ENCODE measurements around the gene PRDM15. TPM values are rescaled to one million over a fixed set of nuclear protein-coding genes. Genes with fewer than 3 reads are reported as not detected.

PRDM15 gene
- total RNA-seq, 4 donors from 2014 or later = 11.8 to 33.7 (median 18.5) TPM

GRCh38 chr21:41821756-41822431, 57.2 kb downstream of the PRDM15 start:
- TF ChIP-seq POLR2A (IDR thresholded peaks at IDR 0.05) (no peak), EP300 (IDR thresholded peaks at IDR 0.05) (no peak)
- TF ChIP-seq, protein P1, sequence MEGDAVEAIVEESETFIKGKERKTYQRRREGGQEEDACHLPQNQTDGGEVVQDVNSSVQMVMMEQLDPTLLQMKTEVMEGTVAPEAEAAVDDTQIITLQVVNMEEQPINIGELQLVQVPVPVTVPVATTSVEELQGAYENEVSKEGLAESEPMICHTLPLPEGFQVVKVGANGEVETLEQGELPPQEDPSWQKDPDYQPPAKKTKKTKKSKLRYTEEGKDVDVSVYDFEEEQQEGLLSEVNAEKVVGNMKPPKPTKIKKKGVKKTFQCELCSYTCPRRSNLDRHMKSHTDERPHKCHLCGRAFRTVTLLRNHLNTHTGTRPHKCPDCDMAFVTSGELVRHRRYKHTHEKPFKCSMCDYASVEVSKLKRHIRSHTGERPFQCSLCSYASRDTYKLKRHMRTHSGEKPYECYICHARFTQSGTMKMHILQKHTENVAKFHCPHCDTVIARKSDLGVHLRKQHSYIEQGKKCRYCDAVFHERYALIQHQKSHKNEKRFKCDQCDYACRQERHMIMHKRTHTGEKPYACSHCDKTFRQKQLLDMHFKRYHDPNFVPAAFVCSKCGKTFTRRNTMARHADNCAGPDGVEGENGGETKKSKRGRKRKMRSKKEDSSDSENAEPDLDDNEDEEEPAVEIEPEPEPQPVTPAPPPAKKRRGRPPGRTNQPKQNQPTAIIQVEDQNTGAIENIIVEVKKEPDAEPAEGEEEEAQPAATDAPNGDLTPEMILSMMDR (IDR thresholded peaks at IDR 0.05) = no peak
- Histone ChIP-seq H3K4me1 (peaks cover 0 to 3% (median 0%) of the 10 kb centered on the region in 4 donors), H3K9me3 (no peaks in the 10 kb centered on the region), H3K4me3 (no peak overlapping the region), H3K36me3 (peaks cover 0 to 89% (median 0%) of the 10 kb centered on the region in 3 donors), H3K27me3 (no peaks in the 10 kb centered on the region), H3K27ac (no peak overlapping the region)
- no peak for DNase-seq (ENCODE audit: low spot score in 2 of 2)
- 89 to 92% methylated on average over 32 of the region's 32 CpGs for WGBS, 2 donors

DNA sequence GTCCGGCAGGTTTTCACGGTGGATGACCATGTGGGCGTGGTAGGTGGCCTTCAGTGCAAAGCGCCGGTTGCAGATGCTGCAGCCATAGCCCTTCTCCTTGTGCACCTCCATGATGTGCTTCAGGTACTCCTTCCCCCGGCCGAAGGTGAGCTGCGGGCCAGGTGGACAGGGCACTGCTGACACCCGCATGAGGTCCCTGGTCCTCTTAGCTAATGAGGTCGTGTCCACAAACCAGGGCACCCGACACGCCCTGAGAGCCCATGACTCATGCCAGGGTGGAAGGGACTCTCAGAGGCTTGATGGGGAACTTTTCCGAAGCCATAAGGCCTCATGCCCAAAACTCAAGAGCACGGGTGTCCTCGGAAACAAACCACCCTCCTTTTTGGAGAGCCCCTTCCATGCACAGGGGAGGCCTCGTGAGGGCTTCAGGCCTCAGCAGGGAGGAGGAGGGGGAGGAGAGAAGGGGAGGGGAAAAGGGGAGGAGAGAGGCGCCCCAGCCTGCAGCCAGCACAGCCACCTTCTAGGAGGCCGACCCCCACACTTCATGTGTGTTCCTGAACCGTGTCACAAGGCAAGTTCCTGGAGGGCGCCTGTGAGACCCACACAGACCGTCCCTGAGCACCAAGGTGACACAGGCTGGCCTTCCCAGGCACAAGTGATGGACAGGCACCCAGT, 57.9 kb downstream of the PRDM15 start:
- H3K36me3 ChIP-seq = peaks cover 0 to 83% (median 0%) of the 10 kb centered on the region in 3 donors
- 85 to 88% methylated on average over 17 to 21 of the region's 21 CpGs for WGBS, 2 donors
- no peak for TF ChIP-seq EP300 (IDR thresholded peaks at IDR 0.05)
- no peak for TF ChIP-seq POLR2A (IDR thresholded peaks at IDR 0.05)
- TF ChIP-seq, protein P1 (IDR thresholded peaks at IDR 0.05) = no peak
- H3K4me1 ChIP-seq = peaks cover 0 to 8% (median 0%) of the 10 kb centered on the region in 4 donors
- H3K27me3 ChIP-seq = no peaks in the 10 kb centered on the region
- no peaks in the 10 kb centered on the region for H3K9me3 ChIP-seq
- no peak for DNase-seq (ENCODE audit: low spot score in 2 of 2)
- no peak overlapping the region for H3K4me3 ChIP-seq
- no peak overlapping the region for H3K27ac ChIP-seq

GRCh38 chr21:41820384-41821080, 58.6 kb downstream of the PRDM15 start:
- no peaks in the 10 kb centered on the region for H3K9me3 ChIP-seq
- WGBS, 2 donors = 92 to 94% methylated on average over 17 to 19 of the region's 19 CpGs
- peaks cover 0 to 8% (median 0%) of the 10 kb centered on the region in 4 donors for H3K4me1 ChIP-seq
- H3K27ac ChIP-seq = no peak overlapping the region
- no peak overlapping the region for H3K4me3 ChIP-seq
- no peak for DNase-seq (ENCODE audit: low spot score in 2 of 2)
- peaks cover 0 to 80% (median 0%) of the 10 kb centered on the region in 3 donors for H3K36me3 ChIP-seq
- no peaks in the 10 kb centered on the region for H3K27me3 ChIP-seq
- TF ChIP-seq POLR2A (IDR thresholded peaks at IDR 0.05) = no peak
- TF ChIP-seq, protein P1 (IDR thresholded peaks at IDR 0.05) = no peak
- no peak for TF ChIP-seq EP300 (IDR thresholded peaks at IDR 0.05)

GRCh38 chr21:41819856-41820281, 59.3 kb downstream of the PRDM15 start:
- H3K36me3 ChIP-seq = peaks cover 0 to 80% (median 0%) of the 10 kb centered on the region in 3 donors
- 90 to 95% methylated on average over 18 to 19 of the region's 19 CpGs for WGBS, 2 donors
- H3K4me3 ChIP-seq = no peak overlapping the region
- no peak overlapping the region for H3K27ac ChIP-seq
- TF ChIP-seq POLR2A (IDR thresholded peaks at IDR 0.05) (no peak), EP300 (IDR thresholded peaks at IDR 0.05) (no peak)
- TF ChIP-seq, protein P1 (IDR thresholded peaks at IDR 0.05) = no peak
- no peaks in the 10 kb centered on the region for H3K27me3 ChIP-seq
- DNase-seq (ENCODE audit: low spot score in 2 of 2) = no peak
- H3K9me3 ChIP-seq = no peaks in the 10 kb centered on the region
- H3K4me1 ChIP-seq = peaks cover 0 to 8% (median 0%) of the 10 kb centered on the region in 4 donors

All from tibial nerve (tissue), 4 donors.